ENCODE measurements around the gene KAZN. TPM values are rescaled to one million over a fixed set of nuclear protein-coding genes. Genes with fewer than 3 reads are reported as not detected.

Gene KAZN
- total and polyA plus RNA-seq, 4 donors, result 7.6 to 18.8 (median 11.2) TPM

DNA sequence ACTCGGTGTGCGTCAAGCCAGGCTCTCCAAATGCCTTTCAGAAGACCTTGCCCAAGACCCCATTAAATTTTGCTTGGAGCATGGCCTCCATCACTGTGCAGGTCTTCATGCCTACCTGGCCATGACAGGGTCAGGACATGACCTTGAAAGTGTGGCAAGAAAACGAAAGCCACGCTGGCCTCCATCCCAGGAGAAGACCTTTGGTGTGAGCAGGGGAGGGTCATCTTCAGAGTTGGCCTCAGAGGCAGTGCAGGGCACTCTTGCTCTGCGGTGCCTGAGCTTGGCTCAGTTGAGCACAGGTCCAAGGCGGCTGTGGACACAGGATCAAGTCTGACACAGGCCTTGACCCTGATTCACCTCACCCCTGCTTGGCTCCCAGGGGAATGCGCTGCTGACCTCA is 373.6 kb downstream of the KAZN start:
- no peak overlapping the region for H3K4me3 ChIP-seq
- no peak for TF ChIP-seq CTCF (IDR thresholded peaks at IDR 0.05; ENCODE audit: control extremely low read depth, extremely low read depth)

GRCh38 chr1:14973773-14974172 is 375.3 kb downstream of the KAZN start:
- peaks cover 0 to 3% (median 1%) of the 10 kb centered on the region in 4 donors for H3K36me3 ChIP-seq (ENCODE audit: control insufficient read depth in 4 of 4, insufficient read depth in 4 of 4, low read length in 4 of 4)
- no peak overlapping the region for H3K27ac ChIP-seq (ENCODE audit: low read depth in 1 of 2, low read length in 1 of 2)
- no peak for TF ChIP-seq CTCF (IDR thresholded peaks at IDR 0.05; ENCODE audit: control extremely low read depth, extremely low read depth)
- H3K9me3 ChIP-seq (ENCODE audit: control insufficient read depth in 4 of 4, insufficient read depth in 3 of 4, low read length in 3 of 4), result peaks cover 0 to 5% (median 2%) of the 10 kb centered on the region in 4 donors
- H3K4me3 ChIP-seq, result no peak overlapping the region
- no peak for DNase-seq
- H3K4me1 ChIP-seq (ENCODE audit: control insufficient read depth in 5 of 5, insufficient read depth in 5 of 5, low read length in 5 of 5), result peaks cover 0 to 15% (median 7%) of the 10 kb centered on the region in 5 donors
- ATAC-seq (ENCODE audit: insufficient read depth, low FRiP score), result no peak
- H3K27me3 ChIP-seq (ENCODE audit: control insufficient read depth in 3 of 3, insufficient read depth in 3 of 3, low read length in 2 of 3), result no peaks in the 10 kb centered on the region
- H3K9ac ChIP-seq (ENCODE audit: insufficient read depth in 1 of 2, low read length in 2 of 2), result no peak overlapping the region
- 75 to 94% methylated on average over 5 of the region's 5 CpGs for WGBS, 2 donors

More for the DNA sequence above, 373.6 kb downstream of the KAZN start:
- Histone ChIP-seq H3K4me1 (ENCODE audit: control insufficient read depth in 5 of 5, insufficient read depth in 5 of 5, low read length in 5 of 5) (peaks cover 0 to 21% (median 9%) of the 10 kb centered on the region in 5 donors), H3K9ac (ENCODE audit: insufficient read depth in 1 of 2, low read length in 2 of 2) (no peak overlapping the region), H3K9me3 (ENCODE audit: control insufficient read depth in 4 of 4, insufficient read depth in 3 of 4, low read length in 3 of 4) (peaks cover 0 to 9% (median 3%) of the 10 kb centered on the region in 4 donors), H3K36me3 (ENCODE audit: control insufficient read depth in 4 of 4, insufficient read depth in 4 of 4, low read length in 4 of 4) (peaks cover 0 to 7% (median 1%) of the 10 kb centered on the region in 4 donors), H3K27ac (ENCODE audit: low read depth in 1 of 2, low read length in 1 of 2) (peak overlapping the region in 1 of 2 donors; percentile 26), H3K27me3 (ENCODE audit: control insufficient read depth in 3 of 3, insufficient read depth in 3 of 3, low read length in 2 of 3) (no peaks in the 10 kb centered on the region)
- ATAC-seq (ENCODE audit: insufficient read depth, low FRiP score) (no peak), DNase-seq (no peak)
- 76 to 84% methylated on average over 7 of the region's 7 CpGs for WGBS, 2 donors

DNA sequence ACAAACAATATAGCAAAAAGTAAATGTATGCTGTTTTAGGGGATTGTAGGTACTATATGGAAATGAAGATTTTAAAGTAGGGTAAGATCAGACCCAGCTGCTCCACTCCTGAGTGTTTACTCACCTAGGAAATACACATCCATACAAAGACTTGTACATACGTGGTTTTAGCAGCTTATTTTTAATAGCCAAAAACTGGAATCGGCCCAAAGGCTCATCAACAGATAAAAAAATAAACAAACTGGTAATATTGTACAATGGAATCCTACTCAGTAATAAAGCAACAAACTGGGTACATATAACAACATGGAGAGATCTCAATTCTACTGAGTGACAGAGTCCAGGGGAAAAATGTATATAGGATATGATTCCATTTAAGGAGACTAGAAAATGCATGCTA is 375.9 kb downstream of the KAZN start:
- ATAC-seq (ENCODE audit: insufficient read depth, low FRiP score), result no peak
- Histone ChIP-seq H3K9ac (ENCODE audit: insufficient read depth in 1 of 2, low read length in 2 of 2) (no peak overlapping the region), H3K9me3 (ENCODE audit: control insufficient read depth in 4 of 4, insufficient read depth in 3 of 4, low read length in 3 of 4) (peaks cover 0 to 5% (median 2%) of the 10 kb centered on the region in 4 donors), H3K27ac (ENCODE audit: low read depth in 1 of 2, low read length in 1 of 2) (no peak overlapping the region), H3K27me3 (ENCODE audit: control insufficient read depth in 3 of 3, insufficient read depth in 3 of 3, low read length in 2 of 3) (no peaks in the 10 kb centered on the region), H3K4me1 (ENCODE audit: control insufficient read depth in 5 of 5, insufficient read depth in 5 of 5, low read length in 5 of 5) (peaks cover 0 to 10% (median 7%) of the 10 kb centered on the region in 5 donors), H3K4me3 (no peak overlapping the region), H3K36me3 (ENCODE audit: control insufficient read depth in 4 of 4, insufficient read depth in 4 of 4, low read length in 4 of 4) (peaks cover 0 to 3% (median 1%) of the 10 kb centered on the region in 4 donors)
- DNase-seq, result peak in 2 of 3 donors; percentile 50 to 62
- 47 to 66% methylated on average over 2 of the region's 2 CpGs for WGBS, 2 donors
- no peak for TF ChIP-seq CTCF (IDR thresholded peaks at IDR 0.05; ENCODE audit: control extremely low read depth, extremely low read depth)

- Histone ChIP-seq H3K27me3 (ENCODE audit: control insufficient read depth in 3 of 3, insufficient read depth in 3 of 3, low read length in 2 of 3) (no peaks in the 10 kb centered on the region), H3K9ac (ENCODE audit: insufficient read depth in 1 of 2, low read length in 2 of 2) (no peak overlapping the region), H3K36me3 (ENCODE audit: control insufficient read depth in 4 of 4, insufficient read depth in 4 of 4, low read length in 4 of 4) (peaks cover 0 to 3% (median 1%) of the 10 kb centered on the region in 4 donors), H3K4me1 (ENCODE audit: control insufficient read depth in 5 of 5, insufficient read depth in 5 of 5, low read length in 5 of 5) (peaks cover 0 to 10% (median 7%) of the 10 kb centered on the region in 5 donors), H3K9me3 (ENCODE audit: control insufficient read depth in 4 of 4, insufficient read depth in 3 of 4, low read length in 3 of 4) (peaks cover 0 to 5% (median 2%) of the 10 kb centered on the region in 4 donors), H3K4me3 (no peak overlapping the region), H3K27ac (ENCODE audit: low read depth in 1 of 2, low read length in 1 of 2) (no peak overlapping the region)
- no peak for TF ChIP-seq CTCF (IDR thresholded peaks at IDR 0.05; ENCODE audit: control extremely low read depth, extremely low read depth)
- DNase-seq (no peak), ATAC-seq (ENCODE audit: insufficient read depth, low FRiP score) (no peak)
- 87 to 88% methylated on average over 4 of the region's 4 CpGs for WGBS, 2 donors
Observed at GRCh38 chr1:14975119-14975518, 376.6 kb downstream of the KAZN start.

All from lung (tissue), 12 donors.